Omental fat pad (tissue), 4 donors: ENCODE results near the gene ADAMTS13. TPM values are rescaled to one million over a fixed set of nuclear protein-coding genes. Genes with fewer than 3 reads are reported as not detected.

Experiments
- ATAC-seq: fragments of 150-250 bp; one replicate; pipeline ENCODE4 v1.9.1; 2016; ENCODE audit warnings: mild to moderate bottlenecking, moderate library complexity; ENCODE audit not compliant: low FRiP score
- DNase-seq: peaks from one replicate; pipeline ENCODE4 v3.0.0-alpha.2; 2019; ENCODE audit warnings: low spot score
- total RNA-seq, 4 donors: library from RNA; depleted of rRNA; stranded (reverse); fragments of >200 nt; gene quantifications; one replicate each; pipeline ENCODE4 v1.1.0, GENCODE V29; 2016
- TF ChIP-seq, protein P1 (sequence below), 3 donors: fragments of 450-650 bp; IDR thresholded peaks; one replicate each; pipeline ENCODE4 v1.5.1; 2016 to 2017; ENCODE audit warnings: antibody characterized with exemption in 3 of 3, mild to moderate bottlenecking in 3 of 3, moderate library complexity in 2 of 3

The ADAMTS13 gene
- total RNA-seq, 4 donors from 2014 or later = 1.1 to 3.0 (median 1.2) TPM

DNA sequence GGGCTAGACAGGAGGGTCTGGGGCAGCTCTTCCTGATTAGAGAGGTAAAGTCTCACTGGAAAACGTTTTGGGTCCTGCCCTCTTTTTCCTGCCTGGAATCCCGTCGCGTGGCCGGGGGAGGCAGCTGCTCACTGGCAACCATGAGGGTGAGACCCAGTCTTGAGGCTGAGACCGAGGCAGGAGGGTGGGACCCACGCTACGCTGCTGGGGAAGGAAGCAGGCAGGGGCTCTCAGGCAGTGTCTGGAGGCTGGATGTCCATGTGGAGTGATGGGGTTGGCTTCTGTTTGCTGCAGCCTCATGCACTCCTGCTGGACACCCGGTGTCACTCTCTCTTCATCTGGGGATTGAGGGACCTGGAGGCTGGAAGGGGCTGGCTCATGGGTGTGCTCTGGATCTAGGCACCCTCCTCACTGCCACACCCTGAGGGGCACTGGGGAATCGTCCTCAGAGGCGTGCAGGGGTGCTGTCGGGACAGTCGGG, 68.1 kb downstream of the ADAMTS13 start:
- DNase-seq (no peak), ATAC-seq (no peak)
- TF ChIP-seq, protein P1, sequence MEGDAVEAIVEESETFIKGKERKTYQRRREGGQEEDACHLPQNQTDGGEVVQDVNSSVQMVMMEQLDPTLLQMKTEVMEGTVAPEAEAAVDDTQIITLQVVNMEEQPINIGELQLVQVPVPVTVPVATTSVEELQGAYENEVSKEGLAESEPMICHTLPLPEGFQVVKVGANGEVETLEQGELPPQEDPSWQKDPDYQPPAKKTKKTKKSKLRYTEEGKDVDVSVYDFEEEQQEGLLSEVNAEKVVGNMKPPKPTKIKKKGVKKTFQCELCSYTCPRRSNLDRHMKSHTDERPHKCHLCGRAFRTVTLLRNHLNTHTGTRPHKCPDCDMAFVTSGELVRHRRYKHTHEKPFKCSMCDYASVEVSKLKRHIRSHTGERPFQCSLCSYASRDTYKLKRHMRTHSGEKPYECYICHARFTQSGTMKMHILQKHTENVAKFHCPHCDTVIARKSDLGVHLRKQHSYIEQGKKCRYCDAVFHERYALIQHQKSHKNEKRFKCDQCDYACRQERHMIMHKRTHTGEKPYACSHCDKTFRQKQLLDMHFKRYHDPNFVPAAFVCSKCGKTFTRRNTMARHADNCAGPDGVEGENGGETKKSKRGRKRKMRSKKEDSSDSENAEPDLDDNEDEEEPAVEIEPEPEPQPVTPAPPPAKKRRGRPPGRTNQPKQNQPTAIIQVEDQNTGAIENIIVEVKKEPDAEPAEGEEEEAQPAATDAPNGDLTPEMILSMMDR (IDR thresholded peaks at IDR 0.05) = no peak

DNA sequence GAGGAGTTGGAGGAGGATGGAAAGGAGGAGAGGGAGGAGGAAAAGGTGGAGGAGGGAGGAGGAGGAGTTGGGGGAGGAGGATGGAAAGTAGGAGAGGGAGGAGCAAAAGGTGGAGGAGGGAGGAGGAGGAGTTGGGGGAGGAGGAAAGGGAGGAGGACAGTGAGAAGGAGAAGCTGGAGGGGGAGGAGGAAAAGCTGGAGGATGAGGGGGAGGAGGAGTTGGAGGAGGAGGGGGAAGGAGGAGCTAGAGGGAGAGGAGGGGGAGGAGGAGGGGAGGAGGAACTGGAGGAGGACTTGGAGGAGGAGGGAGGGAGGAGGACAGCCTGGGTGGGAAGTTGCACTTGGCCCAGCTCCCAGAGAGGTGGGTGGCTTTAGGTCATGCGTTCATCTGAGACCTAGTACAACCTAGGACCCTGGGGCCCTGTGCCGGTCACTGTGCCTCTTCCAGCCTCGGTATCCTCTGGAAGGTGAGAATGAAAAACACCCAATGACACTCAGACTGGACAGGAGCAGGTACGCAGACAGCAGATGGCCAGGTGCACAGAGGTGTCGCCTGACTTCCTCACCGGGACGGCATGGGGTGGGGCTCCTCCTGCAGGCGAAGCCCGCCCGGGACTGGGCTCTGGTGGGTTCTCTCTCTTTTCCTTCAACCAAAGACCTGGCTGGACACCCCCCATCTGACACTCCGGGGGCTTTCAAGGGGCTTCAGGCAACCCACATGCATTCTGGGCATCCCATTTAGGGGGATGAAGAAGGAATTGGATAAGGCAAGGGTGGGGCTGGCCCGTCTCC, 68.9 kb downstream of the ADAMTS13 start:
- no peak for ATAC-seq
- TF ChIP-seq, protein P1 (IDR thresholded peaks at IDR 0.05) = no peak
- no peak for DNase-seq

DNA sequence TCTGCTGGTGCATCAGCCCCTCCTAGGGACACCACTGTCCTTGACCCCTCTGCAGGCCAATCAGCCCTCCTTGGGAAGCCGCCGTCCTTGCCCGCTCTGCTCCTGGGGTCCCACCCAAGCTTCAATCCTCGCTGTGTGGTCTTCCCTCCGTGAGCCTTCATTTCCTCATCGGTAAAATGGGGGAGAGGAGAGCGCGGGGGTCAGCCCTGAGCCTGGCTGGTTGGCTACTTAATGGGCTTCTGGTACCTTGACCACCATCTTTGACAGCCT, 69.4 kb downstream of the ADAMTS13 start:
- TF ChIP-seq, protein P1 (IDR thresholded peaks at IDR 0.05) = no peak

DNA sequence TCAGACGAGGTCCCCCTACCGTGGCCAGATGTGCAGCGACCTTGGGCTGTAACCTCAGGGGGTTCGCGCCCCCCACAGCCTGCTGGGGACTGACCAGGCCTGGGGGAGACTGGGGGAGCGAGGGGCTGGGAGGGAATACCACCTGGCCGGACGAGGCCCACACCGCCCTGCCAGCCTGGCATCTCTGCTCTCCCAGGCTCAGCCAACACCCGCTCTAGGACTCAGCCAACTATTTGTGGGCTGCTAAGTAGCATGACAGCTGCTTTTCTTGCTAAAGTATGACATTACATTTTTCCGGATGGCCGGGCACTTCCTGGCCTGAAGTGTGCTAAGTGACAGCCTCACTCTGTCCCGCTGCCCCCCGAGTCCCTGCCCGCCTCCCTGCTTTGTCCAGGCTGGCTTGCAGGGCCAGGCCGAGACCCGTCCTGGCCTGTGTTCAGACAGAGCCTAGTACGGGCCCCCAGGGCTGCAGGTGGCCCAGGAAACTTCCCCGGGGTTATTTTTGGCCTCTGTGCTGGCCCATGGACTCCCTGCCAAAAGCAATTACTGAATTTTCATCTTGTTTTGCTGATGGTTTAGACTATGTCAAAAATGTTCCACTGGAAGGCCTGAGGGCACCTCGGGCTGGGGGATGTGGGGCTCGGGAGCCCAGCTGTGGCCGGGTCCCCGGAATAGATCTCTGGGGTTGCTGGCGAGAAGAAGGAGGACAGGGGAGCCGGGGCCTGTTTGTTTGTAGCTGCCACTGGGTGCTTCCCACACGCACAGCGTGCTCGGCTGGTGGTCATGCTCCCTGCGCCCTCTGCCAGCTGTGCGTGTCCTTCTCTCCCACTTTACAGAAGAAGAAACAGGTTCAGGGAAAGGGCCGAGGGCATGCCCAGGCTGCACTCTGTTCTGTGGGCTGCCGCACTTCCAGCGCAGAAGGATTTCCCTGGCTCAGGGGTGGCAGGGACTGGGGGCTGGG, 70.2 kb downstream of the ADAMTS13 start:
- DNase-seq = no peak
- TF ChIP-seq, protein P1 (IDR thresholded peaks at IDR 0.05) = no peak
- ATAC-seq = no peak

More for the DNA sequence above, 69.4 kb downstream of the ADAMTS13 start:
- DNase-seq (no peak), ATAC-seq (no peak)

DNA sequence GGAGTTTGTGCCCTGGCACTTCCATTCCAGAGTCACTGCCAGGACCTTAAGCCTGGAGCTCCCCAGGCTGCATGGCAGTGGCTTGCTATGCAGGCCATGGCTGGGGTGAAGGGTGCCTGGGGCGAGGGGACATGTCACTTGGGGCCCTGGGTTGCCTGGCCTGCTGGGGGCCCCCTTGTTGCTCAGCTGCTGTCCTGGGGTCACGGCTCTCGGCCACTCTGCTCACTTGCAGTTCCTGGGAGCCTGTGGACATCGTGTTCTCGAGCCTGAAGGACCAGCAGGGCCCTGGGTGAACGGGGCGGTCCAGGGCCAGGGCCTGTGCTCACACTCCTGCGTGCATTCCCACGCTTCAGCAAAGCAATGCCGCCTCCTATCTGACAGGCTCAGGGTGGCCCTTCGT, 71.3 kb downstream of the ADAMTS13 start:
- DNase-seq (no peak), ATAC-seq (no peak)
- TF ChIP-seq, protein P1 (IDR thresholded peaks at IDR 0.05) = no peak

DNA sequence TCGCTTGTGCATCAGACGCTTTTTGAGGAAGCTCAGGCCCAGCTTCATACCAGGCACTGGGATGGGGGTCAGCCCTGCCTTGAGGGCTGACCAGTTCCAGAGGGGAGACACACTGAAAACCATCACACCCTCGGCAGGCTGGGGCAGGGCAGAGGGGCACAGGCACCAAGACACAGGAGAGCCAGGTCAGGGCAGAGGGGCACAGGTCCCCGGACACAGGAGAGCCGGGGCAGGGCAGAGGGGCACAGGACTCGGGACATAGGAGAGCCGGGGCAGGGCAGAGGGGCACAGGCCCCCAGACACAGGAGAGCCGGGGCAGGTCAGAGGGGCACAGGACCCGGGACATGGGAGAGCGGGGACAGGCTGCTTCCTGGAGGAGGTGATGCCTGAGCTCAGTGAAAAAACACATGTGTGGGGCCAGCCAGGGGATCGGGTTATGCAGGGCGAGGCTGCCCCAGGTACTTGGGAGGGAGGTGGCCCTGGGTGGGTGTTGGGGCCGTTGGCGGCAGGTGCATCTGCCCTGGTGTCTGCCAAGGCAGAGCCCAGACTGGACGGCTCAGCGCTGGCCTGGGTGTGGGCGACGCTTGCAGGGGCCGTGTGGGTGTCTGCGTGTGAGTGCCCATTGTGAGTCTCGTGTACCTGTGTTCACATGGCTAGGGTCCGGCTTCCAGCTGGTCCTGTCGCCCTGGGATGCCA, 71.8 kb downstream of the ADAMTS13 start:
- DNase-seq = no peak
- TF ChIP-seq, protein P1 (IDR thresholded peaks at IDR 0.05) = no peak
- no peak for ATAC-seq
